A673 (cell line): ENCODE measurements around the gene CTAGE8.
"Not testable (repeated sequence)": the region's sequence is repeated elsewhere in the genome, so short reads cannot be mapped to it uniquely, and the experiment has no call there.

Experiments
- CTCF ChIP-seq: fragments of 300-800, 200-600 bp; sonication (generic); conservative IDR thresholded peaks from 2 replicates; pipeline ENCODE4 v1.5.1; 2017; ENCODE audit warnings: low read depth, mild to moderate bottlenecking, antibody characterized with exemption, low read length, moderate library complexity, mixed read lengths
- EZH2 ChIP-seq: fragments of 200-600 bp; sonication (generic); IDR thresholded peaks from 2 replicates; pipeline ENCODE4 v1.6.1; 2017; ENCODE audit warnings: borderline replicate concordance, low read depth, mild to moderate bottlenecking, mixed read lengths, antibody characterized with exemption, low read length; ENCODE audit not compliant: poor library complexity, severe bottlenecking

- not testable (repeated sequence) for TF ChIP-seq CTCF, EZH2
These were observed 10.0 kb downstream of the CTAGE8 start for GRCh38 chr7:144259067-144259466.
